GM12892 (cell line): ENCODE results near the gene MYO15A.

Experiments
- POLR2A ChIP-seq: IDR thresholded peaks from 2 replicates; pipeline ENCODE4 v1.6.1; 2011; ENCODE audit warnings: low read depth, low read length, control low read depth
- POLR2AphosphoS5 ChIP-seq: IDR thresholded peaks from 2 replicates; pipeline ENCODE4 v1.6.1; 2011; ENCODE audit warnings: low read depth, low read length, control low read depth

- TF ChIP-seq POLR2A (no peak), POLR2AphosphoS5 (no peak)
Measured at GRCh38 chr17:18108401-18109312, at the start of gene MYO15A.
